HL-60/S4 treated with phorbol 12-myristate 13-acetate at 8.2 ng/mL for 4 days and 3 days (cell line): Measurements from ENCODE around the gene SLC36A2.
"Not testable (repeated sequence)": the region's sequence is repeated elsewhere in the genome, so short reads cannot be mapped to it uniquely, and the experiment has no call there.

Source experiments
- in situ Hi-C: fragments of 300-500 bp; cut with MboI; formaldehyde crosslinking; loops from 2 replicates; pipeline ENCODE4 v1.15.0; 2022; ENCODE audit warnings: low sequenced_read_pairs

SLC36A2 gene

DNA sequence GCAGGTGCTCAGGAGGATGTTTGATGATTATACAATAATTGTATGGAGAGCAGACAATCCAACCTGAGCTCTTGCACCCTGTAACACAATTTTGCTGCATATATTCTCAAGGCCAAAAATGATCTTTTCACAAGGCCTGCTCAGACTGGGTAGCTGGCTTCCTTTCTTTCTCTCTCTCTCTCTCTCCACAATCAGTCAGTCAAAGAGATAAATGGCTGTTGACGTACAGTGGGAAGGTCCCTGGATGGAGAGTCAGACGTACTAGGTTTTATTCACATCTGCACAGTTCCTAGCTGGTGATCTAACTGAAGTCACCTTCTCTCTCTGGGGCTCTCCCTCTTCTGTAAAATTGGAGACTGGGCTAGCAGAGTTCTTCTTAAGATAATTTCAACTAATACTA lies 19.8 kb downstream of the SLC36A2 start:
- in situ Hi-C loops = no loop called here

DNA sequence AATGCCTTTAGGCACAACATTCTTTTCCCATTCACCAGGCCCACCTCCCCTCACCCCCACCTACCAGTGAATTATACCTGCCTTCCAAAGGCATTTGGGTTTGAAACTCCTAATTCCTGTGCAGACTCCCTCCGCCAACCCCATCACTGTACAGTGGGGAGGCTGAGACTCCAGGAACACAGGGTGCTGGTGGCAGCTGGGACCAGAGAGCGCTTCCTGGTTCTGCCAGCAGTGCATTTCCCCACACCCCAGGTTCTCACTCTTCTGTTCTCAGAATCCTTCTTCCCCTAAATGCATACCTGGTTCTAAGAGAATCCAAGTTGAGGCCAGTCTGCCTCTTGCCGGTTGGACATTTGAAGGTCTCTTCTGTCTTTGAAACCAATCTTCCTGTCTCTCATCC lies 21.1 kb downstream of the SLC36A2 start:
- in situ Hi-C loops = no loop called here

DNA sequence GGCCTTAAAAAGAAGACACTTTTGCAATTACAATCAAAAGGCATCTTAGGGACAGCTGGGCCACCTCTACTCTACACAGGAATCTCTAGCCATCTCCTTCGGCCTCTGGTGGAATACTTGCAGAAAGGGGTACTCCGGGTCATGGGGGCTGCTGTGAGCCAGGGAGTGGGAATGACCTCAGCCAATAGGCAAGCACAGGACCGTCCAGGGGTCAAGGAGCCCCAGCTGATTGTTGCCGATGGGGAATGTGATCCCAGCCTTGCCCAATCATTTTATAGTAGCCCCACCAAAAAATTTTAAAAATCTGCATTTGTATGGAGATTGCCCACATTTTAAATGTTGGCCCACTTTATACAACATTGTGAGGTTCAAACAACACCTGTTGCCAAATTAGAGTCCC lies 26.9 kb downstream of the SLC36A2 start:
- in situ Hi-C loops = no loop called here

DNA sequence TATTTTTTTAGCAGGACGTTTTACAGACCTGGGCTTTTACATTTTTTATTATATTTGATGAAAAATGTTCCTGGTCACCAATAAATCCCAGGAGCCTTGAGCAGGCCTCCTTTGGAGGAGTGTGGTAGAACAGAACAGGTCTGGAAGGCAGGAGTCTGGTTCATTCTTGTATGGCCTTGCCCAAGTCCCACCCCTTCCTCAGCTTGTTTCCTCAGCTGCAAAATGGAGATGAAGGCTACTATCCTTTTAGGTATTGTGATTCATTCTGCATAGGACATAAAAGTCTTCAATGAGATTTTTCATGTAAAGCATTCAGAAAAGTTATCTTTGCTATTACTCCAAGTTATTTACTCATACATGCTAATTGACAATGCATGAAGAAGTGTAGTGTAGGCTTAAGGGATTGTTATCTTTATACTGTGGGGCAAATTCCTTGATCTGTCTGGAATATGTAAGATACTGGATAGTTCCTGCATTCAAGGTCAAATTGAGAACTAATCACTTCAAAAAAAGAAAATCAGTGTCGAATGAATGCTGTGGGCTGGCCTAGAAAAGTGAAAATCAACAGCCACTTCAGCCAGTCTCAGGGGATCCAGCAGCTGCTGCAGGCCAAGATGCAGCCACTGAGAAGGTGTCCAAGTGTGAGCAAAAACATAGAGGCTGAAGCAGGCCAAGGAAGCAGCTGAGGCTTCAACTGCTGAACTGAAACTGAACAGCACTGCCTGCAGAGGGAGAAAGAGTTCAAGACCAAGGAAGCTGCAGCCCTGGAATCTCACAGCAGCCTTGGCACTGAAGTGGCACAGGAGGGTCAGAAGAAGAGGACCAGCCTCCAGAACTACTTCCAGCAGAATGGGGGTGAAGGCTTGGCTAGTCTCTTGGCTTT lies 28.3 kb downstream of the SLC36A2 start:
- in situ Hi-C loops = no loop called here

DNA sequence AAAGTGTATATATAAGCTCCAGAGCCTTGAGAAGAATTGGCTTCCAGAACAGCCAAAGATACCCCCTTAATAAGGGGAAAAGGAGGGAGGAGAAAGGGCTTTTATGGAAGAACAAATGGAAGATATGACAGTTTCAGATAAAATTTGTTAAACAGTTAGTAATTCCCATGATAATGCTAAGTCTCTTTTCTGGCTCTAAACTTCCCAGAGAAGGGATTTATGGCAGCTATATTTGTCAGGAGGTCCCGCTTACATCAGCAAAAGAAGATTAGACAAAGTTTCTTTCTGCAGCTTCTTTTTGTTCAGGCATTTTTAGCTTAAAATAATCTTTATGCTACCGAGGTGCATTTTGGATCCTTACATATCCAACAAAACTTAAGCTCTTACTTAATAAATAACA lies 29.5 kb downstream of the SLC36A2 start:
- in situ Hi-C loops = no loop called here

DNA sequence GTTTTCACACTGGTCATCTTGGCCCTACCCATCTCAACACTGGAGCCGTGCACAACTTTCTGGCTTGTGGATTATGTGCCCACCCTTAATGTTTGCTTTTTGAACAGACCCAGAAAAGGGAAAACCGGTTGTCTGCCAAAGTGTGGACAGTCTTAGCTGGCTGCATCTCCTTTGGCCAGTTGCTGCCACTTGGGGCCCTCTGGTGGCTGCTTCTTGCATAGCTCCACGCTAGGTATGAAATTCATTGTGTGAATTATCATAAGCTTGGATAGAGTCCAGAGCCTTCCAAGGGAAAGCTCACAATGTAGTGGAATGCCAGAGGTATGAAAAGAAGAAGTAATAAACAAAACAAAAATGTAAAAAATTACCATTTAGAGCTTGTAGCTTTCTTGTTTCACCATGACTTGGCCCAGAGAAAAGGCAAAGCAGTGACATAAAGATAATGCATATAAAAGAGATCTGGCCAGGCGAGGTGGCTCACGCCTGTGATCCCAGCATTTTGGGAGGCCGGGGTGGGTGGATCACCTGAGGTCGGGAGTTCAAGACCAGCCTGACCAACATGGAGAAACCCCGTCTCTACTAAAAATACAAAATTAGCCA lies 31.3 kb downstream of the SLC36A2 start:
- in situ Hi-C loops = no loop called here

DNA sequence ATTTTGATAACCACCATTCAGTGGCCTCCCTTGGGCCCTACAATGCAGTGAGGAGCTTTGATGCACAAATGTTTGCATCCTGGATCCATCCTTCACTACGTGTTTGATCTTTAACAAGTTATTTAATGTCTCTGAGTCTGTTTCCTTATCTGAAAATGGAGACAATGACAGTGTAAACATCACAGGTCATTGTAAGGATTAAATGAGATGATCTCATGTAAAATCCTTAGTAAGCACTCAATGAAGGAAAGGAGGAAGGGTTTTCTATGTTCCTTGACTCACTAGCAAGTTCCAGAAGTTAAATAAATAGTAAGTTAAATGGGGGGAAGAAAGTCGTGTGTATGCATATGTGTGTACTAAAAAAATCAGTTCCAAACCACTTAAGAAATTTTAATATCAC lies 34.0 kb downstream of the SLC36A2 start:
- in situ Hi-C loops = no loop called here

DNA sequence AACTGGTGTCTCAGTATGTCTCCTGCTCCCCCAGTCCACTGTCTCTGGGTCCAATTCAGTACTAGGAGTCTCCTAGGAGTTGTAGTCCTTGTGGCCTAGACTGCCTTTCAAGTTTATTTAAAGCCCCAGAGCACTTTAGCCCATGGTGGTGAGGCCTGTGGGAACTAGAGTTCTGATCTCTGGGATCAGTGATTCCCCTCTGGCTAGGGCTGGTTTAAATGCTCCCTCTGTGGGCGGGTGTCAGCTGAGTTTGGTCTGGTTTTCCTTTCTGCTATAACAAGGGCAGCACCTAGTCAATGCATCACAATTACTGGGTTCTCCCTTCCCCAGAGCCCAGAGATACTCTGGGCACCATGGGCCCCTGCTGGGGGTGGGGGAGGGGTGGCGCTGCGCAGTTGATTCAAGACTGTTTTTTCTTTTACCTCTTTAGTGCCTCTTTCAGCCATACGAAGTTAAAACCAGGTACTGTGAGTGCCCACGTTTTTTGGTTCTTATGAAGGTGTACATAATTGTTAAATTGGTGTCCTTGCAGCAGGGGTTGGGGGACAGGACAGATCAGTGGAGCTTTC lies 34.5 kb downstream of the SLC36A2 start:
- in situ Hi-C loops = no loop called here

DNA sequence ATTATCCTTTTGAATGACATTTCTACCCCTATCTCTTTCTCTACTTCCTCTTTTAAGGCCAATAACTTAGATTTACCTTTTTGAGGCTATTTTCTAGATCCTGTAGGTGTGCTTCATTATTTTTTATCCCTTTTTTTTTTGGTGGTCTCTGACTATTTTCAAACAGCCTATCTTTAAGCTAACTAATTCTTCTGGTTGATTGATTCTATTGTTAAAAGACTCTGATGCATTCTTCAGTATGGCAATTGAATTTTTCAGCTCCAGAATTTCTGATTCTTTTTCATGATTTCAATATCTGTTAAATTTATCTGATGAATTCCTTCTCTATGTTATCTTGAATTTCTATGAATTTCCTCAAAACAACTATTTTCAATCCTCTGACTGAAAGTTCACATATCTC lies 36.4 kb downstream of the SLC36A2 start:
- in situ Hi-C loops = no loop called here

DNA sequence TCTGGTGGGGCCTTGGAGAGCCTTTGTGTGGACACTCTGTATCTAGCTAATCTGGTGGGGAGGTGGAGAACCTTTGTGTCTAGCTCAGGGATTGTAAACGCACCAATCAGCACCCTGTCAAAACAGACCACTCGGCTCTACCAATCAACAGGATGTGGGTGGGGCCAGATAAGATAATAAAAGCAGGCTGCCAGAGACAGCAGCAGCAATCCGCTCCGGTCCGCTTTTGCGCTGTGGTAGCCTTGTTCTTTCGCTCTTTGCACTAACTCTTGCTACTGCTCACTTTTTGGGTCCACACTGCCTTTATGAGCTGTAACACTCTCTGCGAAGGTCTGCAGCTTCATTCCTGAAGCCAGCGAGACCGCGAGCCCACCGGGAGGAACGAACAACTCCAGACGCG lies 37.5 kb downstream of the SLC36A2 start:
- in situ Hi-C loops = not testable (repeated sequence)

DNA sequence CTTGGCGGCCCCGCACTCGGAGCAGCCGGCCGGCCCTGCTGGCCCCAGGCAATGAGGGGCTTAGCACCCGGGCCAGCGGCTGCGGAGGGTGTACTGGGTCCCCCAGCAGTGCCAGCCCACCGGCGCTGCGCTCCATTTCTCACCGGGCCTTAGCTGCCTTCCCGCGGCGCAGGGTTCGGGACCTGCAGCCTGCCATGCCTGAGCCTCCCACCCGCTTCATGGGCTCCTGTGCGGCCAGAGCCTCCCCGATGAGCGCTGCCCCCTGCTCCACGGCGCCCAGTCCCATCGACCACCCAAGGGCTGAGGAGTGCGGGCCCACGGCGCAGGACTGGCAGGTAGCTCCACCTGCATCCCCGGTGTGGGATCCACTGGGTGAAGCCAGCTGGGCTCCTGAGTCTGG lies 38.1 kb downstream of the SLC36A2 start:
- in situ Hi-C loops = not testable (repeated sequence)

DNA sequence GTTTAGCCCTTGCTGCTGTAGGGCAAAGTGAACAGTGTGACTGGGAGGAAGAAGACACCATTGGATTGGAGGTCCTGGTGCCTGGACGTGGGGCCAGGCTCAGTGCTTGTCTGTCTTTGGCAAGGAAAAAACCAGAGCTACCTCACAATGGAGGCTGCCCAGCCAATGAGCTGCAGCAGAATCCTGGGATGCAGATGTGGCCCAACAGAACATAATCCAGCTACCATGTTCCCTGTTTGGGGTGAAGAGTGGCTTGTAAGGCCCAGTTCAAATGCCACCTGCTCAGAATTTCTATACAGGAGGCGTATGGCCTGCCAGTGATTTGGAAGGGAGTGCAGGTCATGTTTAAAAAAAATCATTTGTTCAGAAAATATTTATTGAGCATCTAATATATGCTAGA lies 43.7 kb downstream of the SLC36A2 start, which contains the start of gene SLC36A3:
Gene SLC36A3 (minus strand): TSS at position 101 of the 400 bp plus-strand sequence. CDS start 412 bp downstream, outside the sequence.
- in situ Hi-C loops = no loop called here

DNA sequence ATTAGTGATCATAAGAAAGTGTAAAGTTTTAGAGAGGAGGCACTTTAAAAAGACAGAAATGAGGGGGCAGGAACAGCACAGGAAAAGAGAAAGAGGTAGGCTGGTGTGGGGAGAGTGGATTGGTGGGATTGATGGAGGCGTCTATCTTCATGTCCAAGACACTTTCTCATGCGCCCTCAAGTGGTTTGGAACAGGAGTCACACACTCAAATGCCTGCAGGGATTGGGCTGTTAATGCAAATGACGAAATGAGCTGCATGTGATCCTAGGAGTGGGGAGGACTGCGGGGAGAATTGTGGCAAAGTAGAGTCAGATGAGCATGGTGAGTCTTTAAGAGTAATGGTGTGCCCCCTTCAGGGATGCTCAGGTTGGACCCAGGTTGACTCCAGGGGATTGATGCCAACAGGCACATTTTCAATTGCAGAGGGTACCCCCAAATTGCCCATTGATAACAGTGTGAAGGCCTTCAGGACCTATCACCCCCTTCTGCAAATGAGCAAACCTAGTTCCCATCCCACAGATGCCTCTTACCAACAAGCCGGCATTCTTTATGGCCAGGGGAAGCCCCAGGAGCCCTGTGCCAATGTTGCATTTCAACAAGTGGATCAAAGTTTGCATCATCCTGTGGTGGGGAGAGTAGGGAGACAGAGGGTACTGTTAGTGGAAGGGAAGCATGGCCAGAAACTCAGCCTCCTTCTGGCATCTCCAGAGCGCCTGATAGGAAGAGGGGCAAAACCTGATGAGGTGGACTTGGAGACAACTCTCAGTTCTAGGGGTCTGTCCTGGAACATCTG lies 49.1 kb downstream of the SLC36A2 start:
- in situ Hi-C loops = no loop called here

DNA sequence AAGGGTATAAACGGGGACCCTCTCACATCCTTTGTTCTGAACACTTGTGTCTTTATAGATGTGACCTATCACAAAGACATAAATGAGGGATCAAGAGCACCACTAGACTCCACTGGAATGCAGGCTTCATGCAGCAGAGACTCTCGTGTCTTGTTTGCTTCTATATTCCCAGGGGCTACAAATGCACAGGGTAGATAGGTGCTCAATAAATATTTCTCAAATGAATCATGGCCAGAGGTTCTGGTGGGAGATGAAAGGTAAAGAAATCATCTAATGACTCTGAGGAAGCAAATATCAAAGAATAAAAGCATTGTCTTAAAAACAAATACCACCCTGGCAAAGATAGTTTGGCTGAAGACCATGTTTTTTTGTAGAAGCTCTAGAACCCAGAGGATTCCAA lies 50.4 kb downstream of the SLC36A2 start:
- in situ Hi-C loops = no loop called here

DNA sequence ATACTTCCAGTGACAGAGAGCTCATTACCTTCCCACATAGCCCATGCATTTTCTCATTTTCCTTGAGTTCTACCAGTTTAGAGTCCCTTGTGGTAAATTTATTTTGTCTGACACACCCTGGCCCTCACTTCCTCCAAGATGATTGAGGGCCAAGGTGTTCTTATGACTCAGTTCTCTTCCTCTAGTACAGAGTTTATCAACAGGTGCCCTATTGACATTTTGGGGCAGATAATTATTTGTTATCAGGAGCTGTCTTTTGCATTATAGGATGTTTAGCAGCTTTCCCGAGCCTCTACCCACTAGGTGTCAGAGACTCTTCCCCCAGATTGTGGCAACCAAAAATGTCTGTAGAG lies 50.9 kb downstream of the SLC36A2 start:
- in situ Hi-C loops = no loop called here

DNA sequence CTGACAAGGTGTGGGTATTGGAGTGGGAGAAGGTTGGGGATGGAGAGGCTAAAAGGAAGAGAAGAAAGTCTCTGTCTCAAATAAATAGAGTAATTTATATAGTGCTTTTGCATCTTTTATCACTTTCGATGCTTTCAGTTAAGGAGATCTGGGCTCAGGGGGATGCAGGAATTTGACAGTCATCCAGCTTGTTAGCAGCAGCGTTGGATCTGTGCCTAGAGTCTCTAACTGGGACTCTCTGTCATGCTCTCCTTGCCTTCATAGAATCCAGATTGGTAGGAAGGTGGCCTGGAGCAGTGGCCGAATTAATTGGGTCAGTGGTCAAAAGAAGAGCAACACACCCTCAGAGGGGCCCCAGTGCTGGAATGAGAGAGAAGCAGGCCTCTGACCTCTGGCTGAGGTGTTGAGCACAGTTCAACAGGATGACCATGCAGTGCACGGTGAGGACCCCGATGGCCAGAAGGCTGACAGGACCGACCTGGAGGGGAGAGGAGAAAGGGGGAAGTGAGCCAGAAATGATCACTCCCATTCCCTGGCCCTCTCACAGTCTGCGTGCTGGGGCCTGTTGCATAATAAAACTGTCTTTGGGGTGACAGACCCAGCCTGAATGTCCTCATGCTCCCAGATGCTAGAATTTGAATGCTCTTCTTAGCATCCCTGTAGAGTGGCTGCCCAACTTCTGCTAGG lies 51.4 kb downstream of the SLC36A2 start:
- in situ Hi-C loops = no loop called here

DNA sequence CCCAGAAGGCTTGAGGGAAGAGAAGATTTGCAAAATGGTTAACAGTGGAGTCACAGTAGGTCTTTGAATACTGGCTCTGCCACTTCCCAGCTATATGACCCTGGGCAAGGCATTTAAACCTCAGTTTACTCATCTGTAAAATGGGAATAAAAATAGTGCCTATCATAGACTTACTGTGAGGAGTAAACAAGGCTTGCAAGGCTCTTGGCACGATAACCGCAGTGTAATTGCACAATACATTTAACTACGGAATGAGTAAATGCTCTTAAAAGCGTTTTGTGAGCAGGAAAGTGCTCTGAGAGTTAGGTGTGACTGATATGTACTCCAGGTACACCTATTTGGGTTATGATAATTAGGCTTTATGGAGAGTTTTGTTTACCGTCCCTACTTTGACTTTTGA lies 52.2 kb downstream of the SLC36A2 start:
- in situ Hi-C loops = no loop called here

DNA sequence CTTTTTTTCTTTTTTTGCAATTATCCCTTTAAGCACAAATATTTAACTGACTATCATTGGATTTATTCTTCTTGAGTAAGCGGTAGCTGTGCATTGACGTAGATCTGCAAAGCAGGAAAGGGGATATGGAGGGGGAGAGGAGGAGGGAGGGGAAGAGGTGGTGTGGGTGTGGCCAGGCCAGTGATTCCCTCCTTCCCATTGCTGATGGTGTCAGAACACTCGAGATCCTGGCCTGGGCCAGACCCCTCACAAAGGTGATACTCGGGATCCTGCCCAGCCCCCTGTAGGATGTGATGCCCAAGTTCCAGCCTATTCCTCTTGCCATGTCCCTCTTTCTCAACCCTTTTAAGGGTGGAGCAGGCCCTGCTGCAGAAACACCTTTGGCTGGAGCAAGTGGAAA lies 53.7 kb downstream of the SLC36A2 start:
- in situ Hi-C loops = no loop called here

DNA sequence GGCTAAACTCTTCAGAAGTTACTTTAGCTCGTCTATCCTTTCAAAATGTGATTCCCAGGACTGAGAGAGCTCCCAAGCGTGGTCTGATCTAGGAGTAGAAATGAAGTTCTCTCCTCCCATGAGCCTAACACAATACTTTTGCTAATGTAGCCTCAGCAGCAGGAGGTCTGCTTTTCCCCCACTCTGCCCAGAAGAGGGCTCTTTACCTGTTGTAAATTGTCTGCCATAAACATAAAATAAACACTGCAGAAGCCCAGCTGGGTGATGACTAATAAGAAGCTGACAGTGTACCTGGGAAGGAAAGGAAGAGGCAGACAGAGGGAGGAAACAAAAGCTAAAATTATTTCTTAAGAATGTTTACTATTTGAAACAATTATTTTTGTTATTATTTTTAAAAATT lies 59.2 kb downstream of the SLC36A2 start:
- in situ Hi-C loops = no loop called here

DNA sequence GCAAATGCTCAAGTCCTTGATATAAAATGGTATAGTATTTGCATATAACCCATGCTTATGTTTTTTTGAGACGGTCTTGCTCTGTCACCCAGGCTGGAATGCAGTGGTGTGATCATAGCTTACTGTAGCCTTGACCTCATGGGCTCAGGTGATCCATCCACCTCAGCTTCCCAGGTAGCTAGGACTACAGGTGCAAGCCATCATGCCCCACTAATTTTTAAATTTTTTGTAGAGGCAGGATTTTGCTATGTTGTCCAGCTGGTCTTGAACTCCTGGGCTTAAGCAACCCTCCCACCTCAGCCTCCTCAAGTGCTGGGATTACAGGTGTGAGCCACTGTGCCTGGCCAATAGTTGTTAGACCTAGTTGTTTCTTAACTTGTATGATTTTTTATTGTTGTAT lies 61.1 kb downstream of the SLC36A2 start:
- in situ Hi-C loops = no loop called here

DNA sequence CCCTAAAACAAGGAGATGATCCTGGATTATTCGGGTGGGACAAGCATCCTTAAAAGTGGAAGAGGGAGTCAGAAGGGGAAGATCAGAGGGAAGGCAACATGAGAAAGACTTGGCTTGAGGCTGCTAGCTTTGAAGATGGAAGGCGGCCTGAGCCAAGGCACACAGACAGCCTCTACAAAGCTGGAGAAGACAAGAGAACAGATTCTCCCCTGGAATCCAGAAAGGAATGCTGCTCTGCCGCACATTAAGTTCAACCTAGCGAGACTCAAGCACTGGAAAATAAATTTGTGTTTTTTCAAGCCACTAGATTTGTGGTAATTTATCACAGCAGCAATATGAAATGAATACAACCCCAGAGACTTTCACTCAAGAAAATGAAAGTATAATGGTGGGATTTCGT lies 61.7 kb downstream of the SLC36A2 start:
- in situ Hi-C loops = no loop called here
